ENCODE measurements around the gene RAB27A. TPM values are rescaled to one million over a fixed set of nuclear protein-coding genes. Genes with fewer than 3 reads are reported as not detected.

RAB27A gene
- total and polyA plus RNA-seq, 2 of the 13 experiments (the other 11 are each of a cell fraction or from before 2014, with no cell fraction given): 3.4 to 8.1 TPM

DNA sequence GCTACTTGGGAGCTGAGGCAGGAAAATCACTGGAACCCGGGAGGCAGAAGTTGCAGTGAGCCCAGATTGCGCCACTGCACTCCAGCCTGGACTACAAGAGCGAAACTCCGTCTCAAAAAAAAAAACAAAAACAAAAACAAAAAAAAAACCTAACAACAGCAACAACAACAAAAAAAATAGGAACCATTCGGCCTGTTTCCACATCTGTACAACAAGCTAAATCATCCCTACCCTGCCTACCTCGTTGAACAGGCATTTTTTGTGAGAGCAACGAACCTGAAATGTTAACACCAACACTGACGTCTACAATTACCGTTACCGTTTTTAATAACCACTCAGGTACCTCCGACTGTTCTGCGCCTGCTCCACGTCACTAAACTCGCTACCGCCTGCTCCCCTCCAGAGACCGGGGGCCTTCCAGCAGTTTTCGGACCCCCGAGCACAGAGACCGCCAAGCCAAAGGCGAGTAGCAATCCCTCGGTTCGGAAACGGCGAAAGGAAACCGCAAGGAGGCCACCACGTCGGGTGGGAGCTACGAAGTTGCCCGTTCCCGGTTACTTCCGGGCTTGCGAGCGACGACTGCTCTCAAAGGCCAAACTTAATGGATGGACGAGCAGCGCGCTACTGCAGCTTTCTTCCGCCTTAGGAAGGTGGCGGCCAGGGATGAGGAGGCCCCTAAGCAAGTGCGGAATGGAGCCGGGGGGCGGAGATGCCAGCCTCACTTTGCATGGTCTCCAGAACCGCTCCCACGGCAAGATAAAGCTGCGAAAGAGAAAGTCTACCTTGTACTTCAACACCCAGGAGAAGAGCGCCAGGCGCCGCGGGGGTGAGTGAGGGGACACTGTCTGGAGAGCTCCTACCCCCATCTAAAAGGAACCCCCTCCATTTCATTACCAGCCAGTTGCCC is 29.2 kb upstream of the RAB27A start, which contains the start of the genes PIGB and PIGBOS1 (continued):
- TF ChIP-seq UBTF (CRISPR knock-in tag; IDR thresholded peaks at IDR 0.05) (peak; percentile 64; the same call in 1 of the 2 replicates), ZIK1 (CRISPR knock-in tag; IDR thresholded peaks at IDR 0.05; ENCODE audit: borderline replicate concordance, low read depth) (no peak), ZNF720 (CRISPR knock-in tag; IDR thresholded peaks at IDR 0.05) (no peak), KLF11 (CRISPR knock-in tag; IDR thresholded peaks at IDR 0.05) (no peak), ATF2 (CRISPR knock-in tag; IDR thresholded peaks at IDR 0.05) (peak; percentile 86), ZNF549 (CRISPR knock-in tag; IDR thresholded peaks at IDR 0.05) (no peak), ZKSCAN1 (IDR thresholded peaks at IDR 0.05; ENCODE audit: low read length) (no peak), ZNF337 (CRISPR knock-in tag; IDR thresholded peaks at IDR 0.05; ENCODE audit: borderline replicate concordance, low read depth) (0 out of 2 replicates have a peak, but pooled peaks have one; percentile 42), CBX5 (CRISPR knock-in tag; IDR thresholded peaks at IDR 0.05; ENCODE audit: borderline replicate concordance) (peak; percentile 88; the same call in 1 of the 2 replicates), ARID3A (IDR thresholded peaks at IDR 0.05; ENCODE audit: low read depth, low read length) (no peak), TARDBP (CRISPR knock-in tag; IDR thresholded peaks at IDR 0.05) (peak; percentile 77; the same call in 1 of the 2 replicates)
- TF ChIP-seq, protein P1, sequence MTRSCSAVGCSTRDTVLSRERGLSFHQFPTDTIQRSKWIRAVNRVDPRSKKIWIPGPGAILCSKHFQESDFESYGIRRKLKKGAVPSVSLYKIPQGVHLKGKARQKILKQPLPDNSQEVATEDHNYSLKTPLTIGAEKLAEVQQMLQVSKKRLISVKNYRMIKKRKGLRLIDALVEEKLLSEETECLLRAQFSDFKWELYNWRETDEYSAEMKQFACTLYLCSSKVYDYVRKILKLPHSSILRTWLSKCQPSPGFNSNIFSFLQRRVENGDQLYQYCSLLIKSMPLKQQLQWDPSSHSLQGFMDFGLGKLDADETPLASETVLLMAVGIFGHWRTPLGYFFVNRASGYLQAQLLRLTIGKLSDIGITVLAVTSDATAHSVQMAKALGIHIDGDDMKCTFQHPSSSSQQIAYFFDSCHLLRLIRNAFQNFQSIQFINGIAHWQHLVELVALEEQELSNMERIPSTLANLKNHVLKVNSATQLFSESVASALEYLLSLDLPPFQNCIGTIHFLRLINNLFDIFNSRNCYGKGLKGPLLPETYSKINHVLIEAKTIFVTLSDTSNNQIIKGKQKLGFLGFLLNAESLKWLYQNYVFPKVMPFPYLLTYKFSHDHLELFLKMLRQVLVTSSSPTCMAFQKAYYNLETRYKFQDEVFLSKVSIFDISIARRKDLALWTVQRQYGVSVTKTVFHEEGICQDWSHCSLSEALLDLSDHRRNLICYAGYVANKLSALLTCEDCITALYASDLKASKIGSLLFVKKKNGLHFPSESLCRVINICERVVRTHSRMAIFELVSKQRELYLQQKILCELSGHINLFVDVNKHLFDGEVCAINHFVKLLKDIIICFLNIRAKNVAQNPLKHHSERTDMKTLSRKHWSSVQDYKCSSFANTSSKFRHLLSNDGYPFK (CRISPR knock-in tag; IDR thresholded peaks at IDR 0.05; ENCODE audit: borderline replicate concordance): peak; percentile 92; the same call in 1 of the 2 replicates
- TF ChIP-seq, protein P2, sequence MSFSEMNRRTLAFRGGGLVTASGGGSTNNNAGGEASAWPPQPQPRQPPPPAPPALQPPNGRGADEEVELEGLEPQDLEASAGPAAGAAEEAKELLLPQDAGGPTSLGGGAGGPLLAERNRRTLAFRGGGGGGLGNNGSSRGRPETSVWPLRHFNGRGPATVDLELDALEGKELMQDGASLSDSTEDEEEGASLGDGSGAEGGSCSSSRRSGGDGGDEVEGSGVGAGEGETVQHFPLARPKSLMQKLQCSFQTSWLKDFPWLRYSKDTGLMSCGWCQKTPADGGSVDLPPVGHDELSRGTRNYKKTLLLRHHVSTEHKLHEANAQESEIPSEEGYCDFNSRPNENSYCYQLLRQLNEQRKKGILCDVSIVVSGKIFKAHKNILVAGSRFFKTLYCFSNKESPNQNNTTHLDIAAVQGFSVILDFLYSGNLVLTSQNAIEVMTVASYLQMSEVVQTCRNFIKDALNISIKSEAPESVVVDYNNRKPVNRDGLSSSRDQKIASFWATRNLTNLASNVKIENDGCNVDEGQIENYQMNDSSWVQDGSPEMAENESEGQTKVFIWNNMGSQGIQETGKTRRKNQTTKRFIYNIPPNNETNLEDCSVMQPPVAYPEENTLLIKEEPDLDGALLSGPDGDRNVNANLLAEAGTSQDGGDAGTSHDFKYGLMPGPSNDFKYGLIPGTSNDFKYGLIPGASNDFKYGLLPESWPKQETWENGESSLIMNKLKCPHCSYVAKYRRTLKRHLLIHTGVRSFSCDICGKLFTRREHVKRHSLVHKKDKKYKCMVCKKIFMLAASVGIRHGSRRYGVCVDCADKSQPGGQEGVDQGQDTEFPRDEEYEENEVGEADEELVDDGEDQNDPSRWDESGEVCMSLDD (CRISPR knock-in tag; IDR thresholded peaks at IDR 0.05; ENCODE audit: borderline replicate concordance): no peak
